ENCODE results near the gene SMARCD3.

GRCh38 chr7:151212626-151213025, 35.9 kb downstream of the SMARCD3 start:
- TF ChIP-seq CTCF (IDR thresholded peaks at IDR 0.05; ENCODE audit: low read depth, low read length), result no peak
- no peak for TF ChIP-seq EZH2phosphoT487 (IDR thresholded peaks at IDR 0.05; ENCODE audit: low read depth)

Measured in OCI-LY3 (cell line).